ENCODE measurements around the gene CDH3. TPM values are rescaled to one million over a fixed set of nuclear protein-coding genes. Genes with fewer than 3 reads are reported as not detected.
A peak's percentile ranks its signal among the peaks of the same experiment; 100 is the strongest.
"Not testable (repeated sequence)": the region's sequence is repeated elsewhere in the genome, so short reads cannot be mapped to it uniquely, and the experiment has no call there.

CDH3 gene
- total RNA-seq, 1 donor from 2014 or later: 9.4 TPM

- no peak for FAIRE-seq
Measured at GRCh38 chr16:68698091-68698490, 53.0 kb downstream of the CDH3 start.

GRCh38 chr16:68700120-68700519, 55.0 kb downstream of the CDH3 start:
- FAIRE-seq: no peak
- no peak for DNase-seq (ENCODE audit: low spot score in 2 of 2)

More at GRCh38 chr16:68698091-68698490, 53.0 kb downstream of the CDH3 start:
- no peak for DNase-seq (ENCODE audit: low spot score in 2 of 2)

GRCh38 chr16:68700831-68701230, 55.7 kb downstream of the CDH3 start:
- no peak for DNase-seq (ENCODE audit: low spot score in 2 of 2)
- no peak for FAIRE-seq

GRCh38 chr16:68704232-68704867, 59.2 kb downstream of the CDH3 start:
- DNase-seq (ENCODE audit: low spot score in 2 of 2) (peak; percentile 58 to 75), FAIRE-seq (no peak)

- FAIRE-seq: no peak
- no peak for DNase-seq (ENCODE audit: low spot score in 2 of 2)
Measured at GRCh38 chr16:68707340-68708152, 62.4 kb downstream of the CDH3 start.

- no peak for DNase-seq (ENCODE audit: low spot score in 2 of 2)
- FAIRE-seq: no peak
Measured at GRCh38 chr16:68710211-68710610, 65.1 kb downstream of the CDH3 start.

- FAIRE-seq: no peak
- no peak for DNase-seq (ENCODE audit: low spot score in 2 of 2)
Measured at GRCh38 chr16:68711421-68712139, 66.5 kb downstream of the CDH3 start.

- no peak for FAIRE-seq
- no peak for DNase-seq (ENCODE audit: low spot score in 2 of 2)
Measured at GRCh38 chr16:68713361-68713760, 68.3 kb downstream of the CDH3 start.

- DNase-seq (ENCODE audit: low spot score in 2 of 2) (no peak), FAIRE-seq (no peak)
Measured at GRCh38 chr16:68715471-68715870, 70.4 kb downstream of the CDH3 start.

- DNase-seq (ENCODE audit: low spot score in 2 of 2); FAIRE-seq: not testable (repeated sequence)
Measured at GRCh38 chr16:68716516-68716915, 71.4 kb downstream of the CDH3 start.

GRCh38 chr16:68717684-68718083, 72.6 kb downstream of the CDH3 start:
- no peak for DNase-seq (ENCODE audit: low spot score in 2 of 2)
- FAIRE-seq: no peak

- DNase-seq (ENCODE audit: low spot score in 2 of 2): no peak
- FAIRE-seq: no peak
Measured at GRCh38 chr16:68718590-68718989, 73.5 kb downstream of the CDH3 start.

GRCh38 chr16:68719993-68720489, 74.9 kb downstream of the CDH3 start:
- FAIRE-seq (no peak), DNase-seq (ENCODE audit: low spot score in 2 of 2) (no peak)

GRCh38 chr16:68722119-68723024, 77.3 kb downstream of the CDH3 start:
- FAIRE-seq (no peak), DNase-seq (ENCODE audit: low spot score in 2 of 2) (no peak)

- FAIRE-seq (no peak), DNase-seq (ENCODE audit: low spot score in 2 of 2) (no peak)
Measured at GRCh38 chr16:68724797-68725196, 79.7 kb downstream of the CDH3 start.

- DNase-seq (ENCODE audit: low spot score in 2 of 2): no peak
- no peak for FAIRE-seq
Measured at GRCh38 chr16:68728523-68728922, 83.4 kb downstream of the CDH3 start.

- FAIRE-seq (no peak), DNase-seq (ENCODE audit: low spot score in 2 of 2) (no peak)
Measured at GRCh38 chr16:68731637-68732036, 86.5 kb downstream of the CDH3 start.

GRCh38 chr16:68732042-68732680, 87.1 kb downstream of the CDH3 start:
- no peak for FAIRE-seq
- no peak for DNase-seq (ENCODE audit: low spot score in 2 of 2)

- DNase-seq (ENCODE audit: low spot score in 2 of 2) (no peak), FAIRE-seq (no peak)
Measured at GRCh38 chr16:68732741-68733399, 87.8 kb downstream of the CDH3 start.
